ENCODE data around the gene ATP1B2.

The ATP1B2 gene

DNA sequence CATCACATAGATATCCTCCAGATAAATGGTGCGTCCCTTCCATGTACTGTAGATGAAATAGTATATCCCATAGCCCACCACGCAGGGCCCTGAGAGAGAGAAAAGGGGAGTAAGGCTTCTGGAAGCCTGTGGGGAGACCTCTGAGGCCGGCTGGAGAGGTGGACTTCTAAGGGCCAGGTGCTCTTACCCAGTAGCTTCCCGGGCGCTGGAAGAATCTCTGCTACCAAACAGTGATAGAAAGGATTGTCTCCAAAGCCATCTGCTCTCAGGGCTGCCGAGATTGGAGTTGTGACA lies 23.8 kb upstream of the ATP1B2 start:
- TF ChIP-seq, protein P1, sequence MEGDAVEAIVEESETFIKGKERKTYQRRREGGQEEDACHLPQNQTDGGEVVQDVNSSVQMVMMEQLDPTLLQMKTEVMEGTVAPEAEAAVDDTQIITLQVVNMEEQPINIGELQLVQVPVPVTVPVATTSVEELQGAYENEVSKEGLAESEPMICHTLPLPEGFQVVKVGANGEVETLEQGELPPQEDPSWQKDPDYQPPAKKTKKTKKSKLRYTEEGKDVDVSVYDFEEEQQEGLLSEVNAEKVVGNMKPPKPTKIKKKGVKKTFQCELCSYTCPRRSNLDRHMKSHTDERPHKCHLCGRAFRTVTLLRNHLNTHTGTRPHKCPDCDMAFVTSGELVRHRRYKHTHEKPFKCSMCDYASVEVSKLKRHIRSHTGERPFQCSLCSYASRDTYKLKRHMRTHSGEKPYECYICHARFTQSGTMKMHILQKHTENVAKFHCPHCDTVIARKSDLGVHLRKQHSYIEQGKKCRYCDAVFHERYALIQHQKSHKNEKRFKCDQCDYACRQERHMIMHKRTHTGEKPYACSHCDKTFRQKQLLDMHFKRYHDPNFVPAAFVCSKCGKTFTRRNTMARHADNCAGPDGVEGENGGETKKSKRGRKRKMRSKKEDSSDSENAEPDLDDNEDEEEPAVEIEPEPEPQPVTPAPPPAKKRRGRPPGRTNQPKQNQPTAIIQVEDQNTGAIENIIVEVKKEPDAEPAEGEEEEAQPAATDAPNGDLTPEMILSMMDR (IDR thresholded peaks at IDR 0.05; ENCODE audit: insufficient read depth, missing control alignments): no peak
- FAIRE-seq (no peak), DNase-seq (ENCODE audit: insufficient read length, low spot score) (no peak)

DNA sequence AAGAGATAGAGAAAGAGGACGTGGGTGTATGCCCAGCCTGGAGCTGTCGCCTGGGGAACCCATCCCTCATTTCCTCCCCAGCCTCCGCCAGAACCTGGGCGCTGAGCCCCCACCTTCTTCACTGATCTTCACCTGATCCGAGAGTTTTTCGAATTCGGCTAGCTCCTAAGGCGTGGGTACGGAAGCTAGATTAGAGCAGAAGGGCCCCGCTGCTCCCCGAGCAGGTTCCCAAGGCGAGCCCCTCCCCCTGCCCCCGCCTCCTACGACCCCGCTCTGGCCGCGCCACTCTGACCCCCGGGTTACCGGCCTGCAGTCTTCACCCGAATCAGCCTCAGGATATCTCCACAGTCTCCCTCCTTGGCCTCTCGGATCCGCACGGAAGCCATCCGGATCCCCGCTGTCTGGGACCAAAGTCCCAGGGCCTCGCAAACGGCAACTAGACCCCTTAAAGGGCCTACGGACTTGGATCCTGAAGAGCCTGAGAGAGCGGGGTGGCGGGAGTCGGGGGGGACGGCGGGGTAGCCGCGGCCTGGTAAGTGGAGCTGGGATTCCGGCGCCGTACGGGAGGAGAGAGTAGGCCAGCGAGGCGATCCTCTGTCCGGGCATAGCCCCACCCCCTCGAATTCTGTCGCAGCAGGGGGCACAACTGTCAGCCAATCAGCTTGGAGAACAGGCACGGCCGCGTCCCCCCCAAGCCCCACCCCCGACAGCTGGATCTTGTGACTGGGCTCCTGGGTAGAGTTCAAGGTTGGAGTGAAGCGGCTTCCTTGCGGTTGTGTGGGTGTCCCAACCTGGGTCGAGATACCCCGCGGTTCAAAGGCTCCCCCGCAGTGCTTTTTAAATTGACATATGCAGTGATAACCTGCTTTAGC lies 23.2 kb upstream of the ATP1B2 start, which contains the start of gene SAT2:
Gene SAT2 (minus strand): TSS at position 572 of the 872 bp plus-strand sequence. CDS start 186 bp downstream, at position 386.
- no peak for FAIRE-seq
- TF ChIP-seq, protein P1 (IDR thresholded peaks at IDR 0.05; ENCODE audit: insufficient read depth, missing control alignments): no peak

DNA sequence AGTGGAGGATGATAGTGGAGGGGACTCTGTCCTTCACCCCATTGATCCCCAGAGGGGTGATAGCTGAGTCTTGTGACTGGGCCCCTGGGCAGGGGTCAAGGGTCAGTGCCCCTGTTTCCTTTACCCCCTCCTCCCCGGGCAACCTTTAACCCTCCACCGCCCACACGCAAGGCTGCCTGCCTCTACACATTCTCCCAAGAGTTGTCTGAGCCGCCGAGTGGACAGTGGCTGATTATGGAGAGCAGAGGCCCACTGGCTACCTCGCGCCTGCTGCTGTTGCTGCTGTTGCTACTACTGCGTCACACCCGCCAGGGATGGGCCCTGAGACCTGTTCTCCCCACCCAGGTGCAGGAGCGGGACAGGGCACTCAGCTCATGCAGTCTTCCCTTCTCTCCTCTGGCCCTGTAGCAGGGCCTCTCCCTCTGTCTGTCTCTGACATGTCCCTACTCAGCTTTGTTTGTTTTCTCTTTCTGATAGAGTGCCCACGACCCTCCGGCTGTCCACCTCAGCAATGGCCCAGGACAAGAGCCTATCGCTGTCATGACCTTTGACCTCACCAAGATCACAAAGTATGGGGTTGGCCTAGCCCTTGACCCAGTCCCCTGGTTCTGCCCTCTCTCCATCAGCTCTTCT lies 20.7 kb upstream of the ATP1B2 start, which contains the start of gene SHBG:
Gene SHBG (plus strand): TSS at position 197 of the 633 bp plus-strand sequence. CDS start 38 bp downstream, at position 235.
- no peak for DNase-seq (ENCODE audit: insufficient read length, low spot score)
- TF ChIP-seq, protein P1 (IDR thresholded peaks at IDR 0.05; ENCODE audit: insufficient read depth, missing control alignments): no peak
- FAIRE-seq: no peak

More for the DNA sequence above, 23.2 kb upstream of the ATP1B2 start, which contains the start of gene SAT2:
- DNase-seq (ENCODE audit: insufficient read length, low spot score): peak; percentile 100

- FAIRE-seq (no peak), DNase-seq (ENCODE audit: insufficient read length, low spot score) (peak; percentile 10)
- TF ChIP-seq, protein P1 (IDR thresholded peaks at IDR 0.05; ENCODE audit: insufficient read depth, missing control alignments): no peak
Measured at GRCh38 chr17:7631398-7632380, 19.0 kb upstream of the ATP1B2 start.

DNA sequence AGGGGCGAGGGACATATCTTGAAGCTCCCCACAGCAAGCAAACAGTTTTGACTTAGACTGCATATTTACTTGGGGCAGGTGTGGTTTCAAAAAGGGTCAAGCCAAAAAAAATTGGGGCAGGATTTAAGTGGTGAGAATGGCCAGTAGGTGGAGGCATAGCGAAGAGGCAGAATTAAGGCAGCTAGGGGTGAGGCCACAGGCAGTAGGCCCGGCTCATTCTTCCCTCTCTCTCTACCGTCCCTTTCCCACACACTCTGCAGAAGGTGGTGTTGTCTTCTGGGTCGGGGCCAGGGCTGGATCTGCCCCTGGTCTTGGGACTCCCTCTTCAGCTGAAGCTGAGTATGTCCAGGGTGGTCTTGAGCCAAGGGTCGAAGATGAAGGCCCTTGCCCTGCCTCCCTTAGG lies 18.2 kb upstream of the ATP1B2 start:
- FAIRE-seq: no peak
- no peak for DNase-seq (ENCODE audit: insufficient read length, low spot score)
- TF ChIP-seq, protein P1 (IDR thresholded peaks at IDR 0.05; ENCODE audit: insufficient read depth, missing control alignments): peak; percentile 36

GRCh38 chr17:7633093-7633492 lies 17.6 kb upstream of the ATP1B2 start:
- DNase-seq (ENCODE audit: insufficient read length, low spot score) (no peak), FAIRE-seq (no peak)
- TF ChIP-seq, protein P1 (IDR thresholded peaks at IDR 0.05; ENCODE audit: insufficient read depth, missing control alignments): no peak
